Measurements from ENCODE around the gene TBC1D21. TPM values are rescaled to one million over a fixed set of nuclear protein-coding genes. Genes with fewer than 3 reads are reported as not detected.

Gene TBC1D21
- total and polyA plus RNA-seq, 8 donors, result not detected

GRCh38 chr15:73902121-73903020 lies 29.0 kb downstream of the TBC1D21 start:
- intact Hi-C loops (cut with DNase I; ENCODE audit: low total_unique reads), result no loop called here
- no peak for DNase-seq
- peaks cover 0 to 7% (median 0%) of the 10 kb centered on the region in 3 donors for H3K27me3 ChIP-seq

GRCh38 chr15:73904026-73904815 lies 30.9 kb downstream of the TBC1D21 start:
- TF ChIP-seq CTCF (IDR thresholded peaks at IDR 0.05) (no peak), POLR2A (IDR thresholded peaks at IDR 0.05) (no peak), POLR2AphosphoS5 (IDR thresholded peaks at IDR 0.05) (no peak), EP300 (IDR thresholded peaks at IDR 0.05) (no peak)
- no peaks in the 10 kb centered on the region for H3K36me3 ChIP-seq
- H3K4me3 ChIP-seq, result no peak overlapping the region
- peaks cover 0 to 7% (median 0%) of the 10 kb centered on the region in 3 donors for H3K27me3 ChIP-seq
- WGBS, 5 donors, result 80 to 91% (median 82%) methylated on average over 7 to 9 of the region's 9 CpGs
- no peak overlapping the region for H3K27ac ChIP-seq
- H3K9me3 ChIP-seq, result no peaks in the 10 kb centered on the region
- no peak for DNase-seq
- H3K4me1 ChIP-seq, result peaks cover 0 to 14% (median 6%) of the 10 kb centered on the region in 4 donors
- intact Hi-C loops (cut with DNase I; ENCODE audit: low total_unique reads), result no loop called here

More at GRCh38 chr15:73902121-73903020, 29.0 kb downstream of the TBC1D21 start:
- no peak for TF ChIP-seq POLR2AphosphoS5 (IDR thresholded peaks at IDR 0.05)
- no peak for TF ChIP-seq EP300 (IDR thresholded peaks at IDR 0.05)
- TF ChIP-seq POLR2A (IDR thresholded peaks at IDR 0.05), result no peak
- no peak for TF ChIP-seq CTCF (IDR thresholded peaks at IDR 0.05)
- Histone ChIP-seq H3K27ac (no peak overlapping the region), H3K36me3 (no peaks in the 10 kb centered on the region), H3K4me3 (no peak overlapping the region), H3K9me3 (no peaks in the 10 kb centered on the region), H3K4me1 (peaks cover 0 to 12% (median 4%) of the 10 kb centered on the region in 4 donors)
- 60 to 72% (median 66%) methylated on average over 11 of the region's 11 CpGs for WGBS, 5 donors

GRCh38 chr15:73905225-73905827 lies 32.0 kb downstream of the TBC1D21 start:
- DNase-seq, result no peak
- H3K9me3 ChIP-seq, result no peaks in the 10 kb centered on the region
- no peaks in the 10 kb centered on the region for H3K36me3 ChIP-seq
- H3K27me3 ChIP-seq, result peaks cover 0 to 7% (median 0%) of the 10 kb centered on the region in 3 donors
- TF ChIP-seq POLR2A (IDR thresholded peaks at IDR 0.05), result no peak
- peaks cover 0 to 7% (median 2%) of the 10 kb centered on the region in 4 donors for H3K4me1 ChIP-seq
- H3K27ac ChIP-seq, result no peak overlapping the region
- no peak overlapping the region for H3K4me3 ChIP-seq
- WGBS, 5 donors, result 91 to 98% (median 94%) methylated on average over 3 of the region's 3 CpGs
- intact Hi-C loops (cut with DNase I; ENCODE audit: low total_unique reads), result no loop called here

GRCh38 chr15:73906346-73907034 lies 33.1 kb downstream of the TBC1D21 start:
- TF ChIP-seq POLR2A (IDR thresholded peaks at IDR 0.05), result no peak
- no peak for TF ChIP-seq POLR2AphosphoS5 (IDR thresholded peaks at IDR 0.05)
- no peak for TF ChIP-seq CTCF (IDR thresholded peaks at IDR 0.05)
- no peak for TF ChIP-seq EP300 (IDR thresholded peaks at IDR 0.05)
- no peak overlapping the region for H3K27ac ChIP-seq
- H3K27me3 ChIP-seq, result peaks cover 0 to 7% (median 0%) of the 10 kb centered on the region in 3 donors
- H3K36me3 ChIP-seq, result no peaks in the 10 kb centered on the region
- H3K4me3 ChIP-seq, result no peak overlapping the region
- DNase-seq, result no peak
- peaks cover 0 to 10% (median 2%) of the 10 kb centered on the region in 4 donors for H3K4me1 ChIP-seq
- 72 to 78% (median 76%) methylated on average over 4 of the region's 4 CpGs for WGBS, 5 donors
- intact Hi-C loops (cut with DNase I; ENCODE audit: low total_unique reads), result no loop called here
- H3K9me3 ChIP-seq, result no peaks in the 10 kb centered on the region
